Esophagus squamous epithelium (tissue), 5 donors: ENCODE measurements around the gene ADORA2B. TPM values are rescaled to one million over a fixed set of nuclear protein-coding genes. Genes with fewer than 3 reads are reported as not detected.

ENCODE experiments used
- DNase-seq: peaks from one replicate; lab custom pipeline; 2025; lab: John Stamatoyannopoulos, UW
- H3K27ac ChIP-seq, 4 donors: fragments of 200-600 bp; sonication (generic); one replicate each; pipeline ENCODE4 v1.5.1; 2016 to 2019; ENCODE audit warnings: mild to moderate bottlenecking in 1 of 4
- H3K27me3 ChIP-seq, 4 donors: fragments of 200-600 bp; sonication (generic); 1 replicate in 3 of 4; 2 replicates in 1 of 4; pipeline versions ENCODE4 v1.5.1 to v1.6.0; 2017 to 2021; ENCODE audit warnings: antibody characterized with exemption in 1 of 4
- H3K36me3 ChIP-seq, 3 donors: fragments of 200-600 bp; sonication (generic); one replicate each; pipeline ENCODE4 v1.5.1; 2016 to 2019
- H3K4me1 ChIP-seq, 3 donors: fragments of 200-600 bp; sonication (generic); one replicate each; pipeline ENCODE4 v1.5.1; 2017 to 2019
- H3K4me3 ChIP-seq, 4 donors: fragments of 200-600 bp; sonication (generic); 1 replicate in 3 of 4; 2 replicates in 1 of 4; pipeline ENCODE4 v1.5.1; 2016 to 2019; ENCODE audit warnings: mild to moderate bottlenecking in 2 of 4, moderate library complexity in 1 of 4
- H3K9me3 ChIP-seq, 3 donors: fragments of 200-600 bp; sonication (generic); one replicate each; pipeline ENCODE4 v1.5.1; 2016 to 2019
- CTCF ChIP-seq, 6 experiments: fragments of 450-650 bp in 4 of 6; fragments of 200-600 bp in 2 of 6; sonication (generic) in 2 of 6; IDR thresholded peaks; one replicate each; pipeline ENCODE4 v1.5.1; 2016 to 2019; ENCODE audit warnings: antibody characterized with exemption in 6 of 6, mild to moderate bottlenecking in 4 of 6, moderate library complexity in 4 of 6
- POLR2A ChIP-seq, 4 donors: fragments of 450-650 bp; IDR thresholded peaks; one replicate each; pipeline ENCODE4 v1.6.1; 2017; ENCODE audit warnings: antibody characterized with exemption in 4 of 4, mild to moderate bottlenecking in 4 of 4, moderate library complexity in 3 of 4
- WGBS, 2 donors: methylation state at CpG; one replicate each; pipeline ENCODE4 v1.1.5; 2018; 5-methylcytosine and 5-hydroxymethylcytosine counted together
- intact Hi-C: fragments of 100-400 bp; cut with DNase I; formaldehyde crosslinking; loops from one replicate; pipeline ENCODE4 v1.15.0; 2022
- total RNA-seq, 4 donors: library from RNA; depleted of rRNA; stranded (reverse); fragments of >200 nt; gene quantifications; one replicate each; pipeline ENCODE4 v1.1.0, GENCODE V29; 2016
- donor health status: DM: yes; HTN: yes; CAD: no.

The ADORA2B gene
- total RNA-seq, 4 donors from 2014 or later = 12.2 to 34.9 (median 32.0) TPM

- peaks cover 20 to 63% (median 29%) of the 10 kb centered on the region in 3 donors for H3K4me1 ChIP-seq
- H3K36me3 ChIP-seq = no peaks in the 10 kb centered on the region
- H3K27me3 ChIP-seq = no peaks in the 10 kb centered on the region
- H3K27ac ChIP-seq = peak overlapping the region; percentile 18 to 55 (median 30)
- H3K4me3 ChIP-seq = no peak overlapping the region
- no peaks in the 10 kb centered on the region for H3K9me3 ChIP-seq
- intact Hi-C loops = no loop called here
- 33 to 40% methylated on average over 1 to 2 of the region's 4 CpGs for WGBS, 2 donors
- no peak for DNase-seq
- TF ChIP-seq CTCF (IDR thresholded peaks at IDR 0.05) (no peak), POLR2A (IDR thresholded peaks at IDR 0.05) (no peak)
Observed at GRCh38 chr17:15963670-15964110, 18.8 kb downstream of the ADORA2B start.

GRCh38 chr17:15965528-15965927 is 20.6 kb downstream of the ADORA2B start:
- no peak for DNase-seq
- no peak overlapping the region for H3K4me3 ChIP-seq
- peaks cover 0 to 6% (median 0%) of the 10 kb centered on the region in 3 donors for H3K36me3 ChIP-seq
- H3K27ac ChIP-seq = peak overlapping the region in 3 of 4 donors; percentile 61 to 81 (median 72)
- WGBS, 2 donors = 35 to 45% methylated on average over 5 to 6 of the region's 6 CpGs
- no peaks in the 10 kb centered on the region for H3K9me3 ChIP-seq
- intact Hi-C loops = no loop called here
- peaks cover 17 to 49% (median 22%) of the 10 kb centered on the region in 3 donors for H3K4me1 ChIP-seq
- no peaks in the 10 kb centered on the region for H3K27me3 ChIP-seq
- no peak for TF ChIP-seq CTCF (IDR thresholded peaks at IDR 0.05)
- no peak for TF ChIP-seq POLR2A (IDR thresholded peaks at IDR 0.05)

- Histone ChIP-seq H3K27me3 (no peaks in the 10 kb centered on the region), H3K4me3 (peak overlapping the region in 1 of 4 donors; percentile 5), H3K9me3 (no peaks in the 10 kb centered on the region), H3K4me1 (peaks cover 17 to 56% (median 22%) of the 10 kb centered on the region in 3 donors), H3K27ac (peak overlapping the region; percentile 59 to 81 (median 66)), H3K36me3 (peaks cover 0 to 6% (median 0%) of the 10 kb centered on the region in 3 donors)
- intact Hi-C loops = no loop called here
- WGBS, 2 donors = 42 to 43% methylated on average over 11 of the region's 13 CpGs
- no peak for DNase-seq
- TF ChIP-seq CTCF (IDR thresholded peaks at IDR 0.05) (no peak), POLR2A (IDR thresholded peaks at IDR 0.05) (no peak)
Observed at GRCh38 chr17:15966183-15966878, 21.4 kb downstream of the ADORA2B start.

GRCh38 chr17:15966879-15967248 is 21.9 kb downstream of the ADORA2B start:
- Histone ChIP-seq H3K4me1 (peaks cover 17 to 56% (median 22%) of the 10 kb centered on the region in 3 donors), H3K27me3 (no peaks in the 10 kb centered on the region), H3K27ac (peak overlapping the region; percentile 59 to 81 (median 66)), H3K4me3 (peak overlapping the region in 1 of 4 donors; percentile 5), H3K36me3 (peaks cover 0 to 6% (median 0%) of the 10 kb centered on the region in 3 donors), H3K9me3 (no peaks in the 10 kb centered on the region)
- DNase-seq = no peak
- intact Hi-C loops = no loop called here
- TF ChIP-seq POLR2A (IDR thresholded peaks at IDR 0.05) (no peak), CTCF (IDR thresholded peaks at IDR 0.05) (no peak)
- WGBS, 2 donors = 38 to 52% methylated on average over 6 to 9 of the region's 11 CpGs

GRCh38 chr17:15967706-15968399 is 22.9 kb downstream of the ADORA2B start:
- Histone ChIP-seq H3K36me3 (peaks cover 0 to 6% (median 0%) of the 10 kb centered on the region in 3 donors), H3K4me3 (no peak overlapping the region), H3K27ac (peak overlapping the region in 3 of 4 donors; percentile 61 to 81 (median 72)), H3K27me3 (no peaks in the 10 kb centered on the region), H3K9me3 (no peaks in the 10 kb centered on the region), H3K4me1 (peaks cover 17 to 56% (median 22%) of the 10 kb centered on the region in 3 donors)
- 76 to 83% methylated on average over 9 to 11 of the region's 11 CpGs for WGBS, 2 donors
- intact Hi-C loops = no loop called here
- DNase-seq = no peak
- TF ChIP-seq CTCF (IDR thresholded peaks at IDR 0.05) (no peak), POLR2A (IDR thresholded peaks at IDR 0.05) (no peak)
